NOMO-1 (cell line): ENCODE data around the gene RETSAT.
"Not testable (repeated sequence)": the region's sequence is repeated elsewhere in the genome, so short reads cannot be mapped to it uniquely, and the experiment has no call there.

Experiments used
- DNase-seq, 2 experiments: peaks; one replicate each; lab custom pipeline; 2025; ENCODE audit not compliant: unreplicated experiment in 2 of 2; lab: John Stamatoyannopoulos, UW

Gene RETSAT

GRCh38 chr2:85334928-85335327 is 19.4 kb downstream of the RETSAT start:
- no peak for DNase-seq

GRCh38 chr2:85333877-85334276 is 20.5 kb downstream of the RETSAT start:
- not testable (repeated sequence) for DNase-seq

- no peak for DNase-seq
These were observed 23.3 kb downstream of the RETSAT start for GRCh38 chr2:85330839-85331636.

- DNase-seq = not testable (repeated sequence)
These were observed 24.6 kb downstream of the RETSAT start for GRCh38 chr2:85329701-85330100.

GRCh38 chr2:85329181-85329651 is 25.1 kb downstream of the RETSAT start:
- DNase-seq = no peak

GRCh38 chr2:85327822-85328617 is 26.3 kb downstream of the RETSAT start, which contains the start of gene TGOLN2:
TGOLN2 (minus strand) TSS chr2:85327989; CDS start chr2:85327962, 27 bp downstream.
- peak; percentile 93 for DNase-seq

GRCh38 chr2:85327160-85327821 is 27.0 kb downstream of the RETSAT start:
- peak; percentile 5 to 25 for DNase-seq

- DNase-seq = peak; percentile 64 to 86
These were observed 27.7 kb downstream of the RETSAT start for GRCh38 chr2:85326406-85327159.

- DNase-seq = no peak
These were observed 28.9 kb downstream of the RETSAT start for GRCh38 chr2:85325466-85325811.

- peak; percentile 55 to 81 for DNase-seq
These were observed 29.5 kb downstream of the RETSAT start for GRCh38 chr2:85324639-85325465.

GRCh38 chr2:85323988-85324367 is 30.4 kb downstream of the RETSAT start:
- not testable (repeated sequence) for DNase-seq

- no peak for DNase-seq
These were observed 30.9 kb downstream of the RETSAT start for GRCh38 chr2:85323351-85323987.

- DNase-seq = no peak
These were observed 34.5 kb downstream of the RETSAT start for GRCh38 chr2:85319796-85320195.

- no peak for DNase-seq
These were observed 35.9 kb downstream of the RETSAT start for GRCh38 chr2:85318222-85319074.

- not testable (repeated sequence) for DNase-seq
These were observed 38.4 kb downstream of the RETSAT start for GRCh38 chr2:85315921-85316320.

- DNase-seq = no peak
These were observed 39.5 kb downstream of the RETSAT start for GRCh38 chr2:85314884-85315242.

GRCh38 chr2:85312404-85312803 is 41.9 kb downstream of the RETSAT start:
- no peak for DNase-seq

GRCh38 chr2:85310330-85310729 is 44.0 kb downstream of the RETSAT start:
- DNase-seq = no peak
